GM23338 (cell line): ENCODE measurements around the gene SPRED2. TPM values are rescaled to one million over a fixed set of nuclear protein-coding genes. Genes with fewer than 3 reads are reported as not detected.

Source experiments
- ATAC-seq: fragments of 200-7000 bp; cut with Tn5 transposase; 3 replicates; pipeline ENCODE4 v1.9.1; 2020
- DNase-seq: peaks from one replicate; pipeline ENCODE4 v3.0.0-alpha.2; 2015; ENCODE audit warnings: low spot score
- H2AFZ ChIP-seq: fragments of 200-600 bp; sonication (generic); 2 replicates; pipeline ENCODE4 v1.8.0; 2016; ENCODE audit warnings: antibody characterized with exemption, mild to moderate bottlenecking, moderate library complexity
- H3F3A ChIP-seq: fragments of 200-600 bp; sonication (generic); replicated peaks from 2 replicates; pipeline ENCODE4 v1.8.0; 2017; ENCODE audit warnings: antibody characterized with exemption, mixed run types, low read depth
- H3K27ac ChIP-seq: fragments of 200-600 bp; sonication (generic); 2 replicates; pipeline ENCODE4 v1.6.1; 2016; ENCODE audit warnings: low read depth
- H3K27me3 ChIP-seq: fragments of 200-600 bp; sonication (generic); 2 replicates; pipeline ENCODE4 v1.8.0; 2016; ENCODE audit warnings: mild to moderate bottlenecking, mixed run types, moderate library complexity; ENCODE audit not compliant: insufficient read depth
- H3K36me3 ChIP-seq: fragments of 200-600 bp; sonication (generic); 2 replicates; pipeline ENCODE4 v1.8.0; 2016; ENCODE audit warnings: mild to moderate bottlenecking; ENCODE audit not compliant: insufficient read depth
- H3K4me1 ChIP-seq: fragments of 200-600 bp; sonication (generic); 2 replicates; pipeline ENCODE4 v1.8.0; 2016; ENCODE audit warnings: mild to moderate bottlenecking, moderate library complexity; ENCODE audit not compliant: insufficient read depth
- H3K4me2 ChIP-seq: fragments of 200-600 bp; sonication (generic); 2 replicates; pipeline ENCODE4 v1.7.1; 2017; ENCODE audit warnings: mixed run types
- H3K4me3 ChIP-seq: fragments of 200-600 bp; sonication (generic); 2 replicates; pipeline ENCODE4 v1.6.1; 2016; ENCODE audit warnings: mixed run types
- H3K79me2 ChIP-seq: fragments of 200-600 bp; sonication (generic); replicated peaks from 2 replicates; pipeline ENCODE4 v1.8.0; 2017; ENCODE audit warnings: mild to moderate bottlenecking; ENCODE audit not compliant: insufficient read depth
- H3K9me2 ChIP-seq: fragments of 200-600 bp; sonication (generic); 2 replicates; pipeline ENCODE4 v1.8.0; 2017; ENCODE audit not compliant: insufficient read depth
- H4K20me1 ChIP-seq: fragments of 200-600 bp; sonication (generic); replicated peaks from 2 replicates; pipeline ENCODE4 v1.8.0; 2017; ENCODE audit warnings: mild to moderate bottlenecking; ENCODE audit not compliant: insufficient read depth
- H3K27ac Mint-ChIP-seq: 2 replicates; pipeline ENCODE4 v1.8.0; 2020; ENCODE audit warnings: inconsistent platforms, mild to moderate bottlenecking, moderate library complexity, mixed read lengths
- H3K27me3 Mint-ChIP-seq: 3 replicates; pipeline ENCODE4 v1.8.0; 2022; ENCODE audit warnings: low read depth, mild to moderate bottlenecking, moderate library complexity, mixed read lengths, inconsistent platforms; ENCODE audit not compliant: insufficient read depth, poor library complexity
- H3K36me3 Mint-ChIP-seq: 3 replicates; pipeline ENCODE4 v1.8.0; 2021; ENCODE audit warnings: low read depth, mild to moderate bottlenecking, inconsistent platforms, moderate library complexity, mixed read lengths
- H3K4me1 Mint-ChIP-seq: 3 replicates; pipeline ENCODE4 v1.8.0; 2020; ENCODE audit warnings: mild to moderate bottlenecking, inconsistent platforms, mixed read lengths
- H3K4me3 Mint-ChIP-seq: 3 replicates; pipeline ENCODE4 v1.8.0; 2021; ENCODE audit warnings: moderate library complexity, mild to moderate bottlenecking, inconsistent platforms, mixed read lengths
- H3K9me3 Mint-ChIP-seq: 3 replicates; pipeline ENCODE4 v1.8.0; 2020; ENCODE audit warnings: moderate library complexity, mild to moderate bottlenecking, inconsistent platforms, mixed read lengths
- EZH2phosphoT487 ChIP-seq: fragments of 200-600 bp; sonication (generic); IDR thresholded peaks from one replicate; pipeline ENCODE4 v1.8.1; 2018; ENCODE audit warnings: antibody characterized with exemption; ENCODE audit not compliant: unreplicated experiment
- JUNB ChIP-seq: IDR thresholded peaks from one replicate; pipeline ENCODE4 v1.6.1; 2016; ENCODE audit warnings: antibody characterized with exemption; ENCODE audit not compliant: unreplicated experiment
- NANOG ChIP-seq: IDR thresholded peaks from 2 replicates; pipeline ENCODE4 v1.6.1; 2016; ENCODE audit warnings: antibody characterized with exemption, borderline replicate concordance
- ZNF331 ChIP-seq: fragments of 250-450 bp; sonication (Bioruptor Pico); IDR thresholded peaks from 2 replicates; pipeline ENCODE4 v1.5.0; 2020; ENCODE audit warnings: low read depth, mild to moderate bottlenecking, moderate library complexity
- polyA plus RNA-seq: library from polyadenylated mRNA; unstranded; fragments of >200 nt; fragmentation: Nextera tagmentation; extraction: Ambion mirVana; gene quantifications from 2 replicates; pipeline ENCODE4 v1.2.1, GENCODE V29; 2016
- total RNA-seq: library from RNA; depleted of rRNA; stranded (reverse); fragments of >200 nt; shearing (Covaris generic); gene quantifications from 2 replicates; pipeline ENCODE4 v1.2.3, GENCODE V29; 2014
- TF ChIP-seq, protein P1 (sequence below): fragments of 250-450 bp; sonication (Bioruptor Pico); IDR thresholded peaks from 2 replicates; pipeline ENCODE4 v1.5.0; 2020; ENCODE audit warnings: mild to moderate bottlenecking, moderate library complexity
- TF ChIP-seq, protein P2 (sequence below), 2 experiments: fragments of 200-600 bp in 1 of 2; sonication (generic) in 1 of 2; conservative IDR thresholded peaks; 2 replicates each; pipeline versions ENCODE4 v1.5.1 to v1.6.1; 2016 to 2017; ENCODE audit warnings: antibody characterized with exemption in 2 of 2, low read depth in 2 of 2, mild to moderate bottlenecking in 2 of 2, moderate library complexity in 1 of 2

SPRED2 gene
- total and polyA plus RNA-seq, 2 experiments from 2014 or later: 8.7 to 13.0 TPM

DNA sequence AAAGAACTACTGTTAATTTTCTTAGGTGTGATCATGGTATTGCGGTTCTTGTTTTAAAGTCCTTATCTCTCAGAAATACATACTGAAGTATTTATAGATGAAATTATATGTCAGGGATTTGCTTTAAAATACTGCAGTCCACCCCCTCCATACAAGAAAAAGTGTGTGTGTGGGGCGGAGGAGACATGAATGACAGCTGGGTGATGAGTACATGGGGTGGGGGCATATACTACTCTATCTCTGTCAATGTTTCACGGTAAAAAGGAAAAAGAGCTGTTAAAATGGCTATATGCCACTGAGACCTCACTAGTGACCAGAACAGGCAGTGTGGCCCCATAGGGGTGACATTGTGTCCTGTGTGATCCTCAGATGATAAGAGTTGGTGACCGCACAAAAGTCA lies 54.1 kb downstream of the SPRED2 start (continued):
- TF ChIP-seq, protein P1, sequence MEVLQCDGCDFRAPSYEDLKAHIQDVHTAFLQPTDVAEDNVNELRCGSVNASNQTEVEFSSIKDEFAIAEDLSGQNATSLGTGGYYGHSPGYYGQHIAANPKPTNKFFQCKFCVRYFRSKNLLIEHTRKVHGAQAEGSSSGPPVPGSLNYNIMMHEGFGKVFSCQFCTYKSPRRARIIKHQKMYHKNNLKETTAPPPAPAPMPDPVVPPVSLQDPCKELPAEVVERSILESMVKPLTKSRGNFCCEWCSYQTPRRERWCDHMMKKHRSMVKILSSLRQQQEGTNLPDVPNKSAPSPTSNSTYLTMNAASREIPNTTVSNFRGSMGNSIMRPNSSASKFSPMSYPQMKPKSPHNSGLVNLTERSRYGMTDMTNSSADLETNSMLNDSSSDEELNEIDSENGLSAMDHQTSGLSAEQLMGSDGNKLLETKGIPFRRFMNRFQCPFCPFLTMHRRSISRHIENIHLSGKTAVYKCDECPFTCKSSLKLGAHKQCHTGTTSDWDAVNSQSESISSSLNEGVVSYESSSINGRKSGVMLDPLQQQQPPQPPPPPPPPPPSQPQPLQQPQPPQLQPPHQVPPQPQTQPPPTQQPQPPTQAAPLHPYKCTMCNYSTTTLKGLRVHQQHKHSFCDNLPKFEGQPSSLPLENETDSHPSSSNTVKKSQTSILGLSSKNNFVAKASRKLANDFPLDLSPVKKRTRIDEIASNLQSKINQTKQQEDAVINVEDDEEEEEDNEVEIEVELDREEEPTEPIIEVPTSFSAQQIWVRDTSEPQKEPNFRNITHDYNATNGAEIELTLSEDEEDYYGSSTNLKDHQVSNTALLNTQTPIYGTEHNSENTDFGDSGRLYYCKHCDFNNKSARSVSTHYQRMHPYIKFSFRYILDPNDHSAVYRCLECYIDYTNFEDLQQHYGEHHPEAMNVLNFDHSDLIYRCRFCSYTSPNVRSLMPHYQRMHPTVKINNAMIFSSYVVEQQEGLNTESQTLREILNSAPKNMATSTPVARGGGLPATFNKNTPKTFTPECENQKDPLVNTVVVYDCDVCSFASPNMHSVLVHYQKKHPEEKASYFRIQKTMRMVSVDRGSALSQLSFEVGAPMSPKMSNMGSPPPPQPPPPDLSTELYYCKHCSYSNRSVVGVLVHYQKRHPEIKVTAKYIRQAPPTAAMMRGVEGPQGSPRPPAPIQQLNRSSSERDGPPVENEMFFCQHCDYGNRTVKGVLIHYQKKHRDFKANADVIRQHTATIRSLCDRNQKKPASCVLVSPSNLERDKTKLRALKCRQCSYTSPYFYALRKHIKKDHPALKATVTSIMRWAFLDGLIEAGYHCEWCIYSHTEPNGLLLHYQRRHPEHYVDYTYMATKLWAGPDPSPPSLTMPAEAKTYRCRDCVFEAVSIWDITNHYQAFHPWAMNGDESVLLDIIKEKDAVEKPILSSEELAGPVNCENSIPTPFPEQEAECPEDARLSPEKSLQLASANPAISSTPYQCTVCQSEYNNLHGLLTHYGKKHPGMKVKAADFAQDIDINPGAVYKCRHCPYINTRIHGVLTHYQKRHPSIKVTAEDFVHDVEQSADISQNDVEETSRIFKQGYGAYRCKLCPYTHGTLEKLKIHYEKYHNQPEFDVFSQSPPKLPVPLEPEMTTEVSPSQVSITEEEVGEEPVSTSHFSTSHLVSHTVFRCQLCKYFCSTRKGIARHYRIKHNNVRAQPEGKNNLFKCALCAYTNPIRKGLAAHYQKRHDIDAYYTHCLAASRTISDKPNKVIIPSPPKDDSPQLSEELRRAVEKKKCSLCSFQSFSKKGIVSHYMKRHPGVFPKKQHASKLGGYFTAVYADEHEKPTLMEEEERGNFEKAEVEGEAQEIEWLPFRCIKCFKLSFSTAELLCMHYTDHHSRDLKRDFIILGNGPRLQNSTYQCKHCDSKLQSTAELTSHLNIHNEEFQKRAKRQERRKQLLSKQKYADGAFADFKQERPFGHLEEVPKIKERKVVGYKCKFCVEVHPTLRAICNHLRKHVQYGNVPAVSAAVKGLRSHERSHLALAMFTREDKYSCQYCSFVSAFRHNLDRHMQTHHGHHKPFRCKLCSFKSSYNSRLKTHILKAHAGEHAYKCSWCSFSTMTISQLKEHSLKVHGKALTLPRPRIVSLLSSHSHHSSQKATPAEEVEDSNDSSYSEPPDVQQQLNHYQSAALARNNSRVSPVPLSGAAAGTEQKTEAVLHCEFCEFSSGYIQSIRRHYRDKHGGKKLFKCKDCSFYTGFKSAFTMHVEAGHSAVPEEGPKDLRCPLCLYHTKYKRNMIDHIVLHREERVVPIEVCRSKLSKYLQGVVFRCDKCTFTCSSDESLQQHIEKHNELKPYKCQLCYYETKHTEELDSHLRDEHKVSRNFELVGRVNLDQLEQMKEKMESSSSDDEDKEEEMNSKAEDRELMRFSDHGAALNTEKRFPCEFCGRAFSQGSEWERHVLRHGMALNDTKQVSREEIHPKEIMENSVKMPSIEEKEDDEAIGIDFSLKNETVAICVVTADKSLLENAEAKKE (CRISPR knock-in tag): no peak
- TF ChIP-seq NANOG (no peak), EZH2phosphoT487 (no peak)

DNA sequence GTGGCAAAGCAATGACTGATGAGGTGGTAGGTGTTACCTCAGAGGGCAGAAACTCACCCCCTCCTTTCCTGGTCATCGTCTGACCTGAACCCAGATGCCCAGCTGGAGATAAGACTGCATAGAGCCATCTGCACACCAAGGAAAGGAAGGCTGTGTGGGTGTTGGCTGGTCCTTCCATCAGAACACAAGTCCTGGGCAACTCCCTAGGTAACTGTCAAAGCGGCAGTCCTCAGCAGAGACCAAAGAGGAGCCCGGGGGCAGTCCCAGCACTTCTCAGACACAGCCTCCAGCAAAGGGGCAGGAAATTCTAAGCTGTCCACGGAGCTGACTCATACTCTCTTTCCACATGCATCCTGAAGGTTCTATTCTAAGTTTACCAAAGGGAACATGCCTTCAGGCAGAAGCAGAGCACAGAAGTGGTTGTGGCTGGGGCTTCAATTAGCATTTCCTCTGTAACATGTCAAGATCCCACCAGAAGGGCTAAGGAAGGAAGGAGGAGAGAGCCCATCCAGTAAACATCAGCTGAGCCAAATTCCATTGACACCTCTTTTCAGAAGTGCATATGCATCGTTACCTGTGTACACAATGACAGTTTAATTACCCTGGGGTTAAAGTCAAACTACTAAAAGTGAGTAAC lies 54.7 kb downstream of the SPRED2 start:
- Histone ChIP-seq H2AFZ (no peak overlapping the region), H4K20me1 (peaks cover 13% of the 10 kb centered on the region; the same call in 1 of the 2 replicates), H3K79me2 (peaks cover 12% of the 10 kb centered on the region), H3K4me3 (no peak overlapping the region), H3K9me2 (0 out of 2 replicates have a peak, but pooled peaks cover 4% of the 10 kb centered on the region), H3K4me2 (no peak overlapping the region), H3F3A (no peaks in the 10 kb centered on the region), H3K4me1 (peaks cover 15% of the 10 kb centered on the region), H3K36me3 (no peaks in the 10 kb centered on the region), H3K27me3 (no peaks in the 10 kb centered on the region), H3K27ac (no peak overlapping the region)
- no peaks in the 10 kb centered on the region for H3K9me3 Mint-ChIP-seq
- peaks cover 8% of the 10 kb centered on the region for H3K27me3 Mint-ChIP-seq
- DNase-seq (peak; percentile 55), ATAC-seq (peak; percentile 61)
- H3K27ac Mint-ChIP-seq: no peak overlapping the region
- no peak overlapping the region for H3K4me3 Mint-ChIP-seq
- peaks cover 25% of the 10 kb centered on the region for H3K4me1 Mint-ChIP-seq
- H3K36me3 Mint-ChIP-seq: no peaks in the 10 kb centered on the region
- TF ChIP-seq, protein P1 (CRISPR knock-in tag): no peak
- TF ChIP-seq JUNB (no peak), ZNF331 (CRISPR knock-in tag) (no peak)
- TF ChIP-seq, protein P2, sequence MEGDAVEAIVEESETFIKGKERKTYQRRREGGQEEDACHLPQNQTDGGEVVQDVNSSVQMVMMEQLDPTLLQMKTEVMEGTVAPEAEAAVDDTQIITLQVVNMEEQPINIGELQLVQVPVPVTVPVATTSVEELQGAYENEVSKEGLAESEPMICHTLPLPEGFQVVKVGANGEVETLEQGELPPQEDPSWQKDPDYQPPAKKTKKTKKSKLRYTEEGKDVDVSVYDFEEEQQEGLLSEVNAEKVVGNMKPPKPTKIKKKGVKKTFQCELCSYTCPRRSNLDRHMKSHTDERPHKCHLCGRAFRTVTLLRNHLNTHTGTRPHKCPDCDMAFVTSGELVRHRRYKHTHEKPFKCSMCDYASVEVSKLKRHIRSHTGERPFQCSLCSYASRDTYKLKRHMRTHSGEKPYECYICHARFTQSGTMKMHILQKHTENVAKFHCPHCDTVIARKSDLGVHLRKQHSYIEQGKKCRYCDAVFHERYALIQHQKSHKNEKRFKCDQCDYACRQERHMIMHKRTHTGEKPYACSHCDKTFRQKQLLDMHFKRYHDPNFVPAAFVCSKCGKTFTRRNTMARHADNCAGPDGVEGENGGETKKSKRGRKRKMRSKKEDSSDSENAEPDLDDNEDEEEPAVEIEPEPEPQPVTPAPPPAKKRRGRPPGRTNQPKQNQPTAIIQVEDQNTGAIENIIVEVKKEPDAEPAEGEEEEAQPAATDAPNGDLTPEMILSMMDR (conservative IDR thresholded peaks at IDR 0.05; ENCODE audit: low read depth in 2 of 2): no peak
